Activated T-cell treated with anti-CD3 and anti-CD28 coated beads for 1 hour (primary cell): ENCODE data around the gene MRNIP.
A peak's percentile ranks its signal among the peaks of the same experiment; 100 is the strongest.

Source experiments
- DNase-seq: peaks from one replicate; pipeline ENCODE4 v3.0.0-alpha.2; 2020; ENCODE audit warnings: low read depth

Gene MRNIP, protein sequence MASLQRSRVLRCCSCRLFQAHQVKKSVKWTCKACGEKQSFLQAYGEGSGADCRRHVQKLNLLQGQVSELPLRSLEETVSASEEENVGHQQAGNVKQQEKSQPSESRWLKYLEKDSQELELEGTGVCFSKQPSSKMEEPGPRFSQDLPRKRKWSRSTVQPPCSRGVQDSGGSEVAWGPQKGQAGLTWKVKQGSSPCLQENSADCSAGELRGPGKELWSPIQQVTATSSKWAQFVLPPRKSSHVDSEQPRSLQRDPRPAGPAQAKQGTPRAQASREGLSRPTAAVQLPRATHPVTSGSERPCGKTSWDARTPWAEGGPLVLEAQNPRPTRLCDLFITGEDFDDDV

GRCh38 chr5:179858586-179859427, at the start of gene MRNIP:
TSS of gene MRNIP (minus strand) at chr5:179858817. CDS start at chr5:179858796, 21 bp downstream.
- DNase-seq, result peak; percentile 87

GRCh38 chr5:179907556-179908324, 49.1 kb upstream of the MRNIP start, which contains the start of gene TBC1D9B:
TSS of gene TBC1D9B (minus strand) at chr5:179907897. CDS start at chr5:179907821, 76 bp downstream.
- peak; percentile 51 for DNase-seq

GRCh38 chr5:179906795-179907555, 48.4 kb upstream of the MRNIP start:
- DNase-seq, result no peak

DNA sequence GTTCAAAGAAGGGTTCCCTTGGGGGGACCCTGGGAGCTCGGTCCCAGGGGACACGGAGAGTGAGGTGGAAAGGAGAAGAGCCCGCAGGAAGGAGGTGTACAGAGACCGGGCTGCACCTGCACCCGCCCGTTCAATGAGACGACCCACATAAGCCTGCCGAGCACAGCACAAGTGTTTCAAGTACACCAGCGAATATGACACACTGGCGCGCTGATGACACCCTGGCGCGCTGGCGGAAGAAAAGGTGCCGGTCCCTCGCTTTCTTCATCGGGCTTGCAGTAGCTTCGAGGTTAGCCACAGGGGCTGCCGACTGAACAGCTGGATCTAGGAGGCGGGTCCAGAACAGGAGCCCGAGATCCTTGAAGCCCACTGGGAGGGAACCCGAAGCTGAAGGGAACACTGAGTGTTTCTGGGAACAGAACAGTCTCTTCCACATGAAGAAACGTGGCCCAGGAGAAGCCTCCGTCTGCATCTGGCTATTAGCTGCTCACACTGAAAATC, 47.7 kb upstream of the MRNIP start:
- no peak for DNase-seq

DNA sequence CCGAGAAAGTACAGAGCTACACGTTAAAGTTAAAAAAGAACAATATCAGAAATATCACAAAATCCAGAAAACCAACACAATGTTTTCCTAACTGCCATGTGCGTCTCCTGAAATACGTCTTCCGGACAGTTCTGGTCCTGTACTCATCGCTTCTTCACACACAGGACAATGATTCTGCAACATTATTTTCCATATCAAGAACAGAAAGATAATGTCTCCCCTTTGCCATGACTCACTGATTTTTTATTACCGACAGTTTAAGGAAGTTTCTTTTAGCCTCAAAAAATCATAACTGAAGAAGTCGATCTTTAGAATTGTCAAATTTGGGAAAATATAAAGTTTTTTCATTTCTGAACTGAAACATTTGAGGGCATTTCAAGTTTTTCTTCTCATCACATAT, 46.5 kb upstream of the MRNIP start:
- DNase-seq, result no peak

DNA sequence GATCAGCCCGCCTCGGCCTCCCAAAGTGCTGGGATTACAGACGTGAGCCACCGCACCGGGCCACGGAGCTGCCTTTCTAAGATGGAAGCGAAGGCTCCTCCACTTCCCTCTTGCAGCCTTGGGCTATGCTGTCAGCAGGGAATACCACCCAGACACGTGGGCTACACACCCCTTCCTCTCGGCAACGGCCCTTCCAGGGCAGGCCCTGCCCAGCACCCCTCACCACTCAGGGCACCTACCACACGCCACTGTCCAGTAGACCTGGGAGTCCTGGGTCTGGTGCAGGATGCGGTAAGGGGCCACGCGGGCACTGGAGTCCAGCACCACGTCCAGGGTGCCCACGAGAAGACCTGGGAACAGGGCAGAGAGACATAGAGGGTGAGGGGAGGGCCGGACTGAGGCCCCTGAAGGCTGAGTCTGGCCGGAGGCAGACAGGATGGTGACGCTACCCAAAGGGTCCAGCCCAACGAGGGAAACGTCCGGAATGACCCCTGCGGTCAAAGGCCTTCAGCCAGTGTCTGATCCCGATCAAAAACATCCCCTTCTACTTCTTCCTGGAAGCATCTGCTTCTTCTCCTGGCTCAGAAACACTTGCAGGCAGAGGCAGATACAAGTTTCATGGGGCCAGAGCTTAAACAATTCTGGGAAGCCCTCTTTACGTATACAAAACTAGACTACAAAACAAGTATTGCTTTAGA, 46.0 kb upstream of the MRNIP start:
- no peak for DNase-seq

- no peak for DNase-seq
Observed at GRCh38 chr5:179902763-179903158, 44.1 kb upstream of the MRNIP start.

- DNase-seq, result no peak
Observed at GRCh38 chr5:179901915-179902762, 43.5 kb upstream of the MRNIP start.

- DNase-seq, result no peak
Observed at GRCh38 chr5:179901462-179901861, 42.8 kb upstream of the MRNIP start.

- no peak for DNase-seq
Observed at GRCh38 chr5:179900711-179901110, 42.1 kb upstream of the MRNIP start.

DNA sequence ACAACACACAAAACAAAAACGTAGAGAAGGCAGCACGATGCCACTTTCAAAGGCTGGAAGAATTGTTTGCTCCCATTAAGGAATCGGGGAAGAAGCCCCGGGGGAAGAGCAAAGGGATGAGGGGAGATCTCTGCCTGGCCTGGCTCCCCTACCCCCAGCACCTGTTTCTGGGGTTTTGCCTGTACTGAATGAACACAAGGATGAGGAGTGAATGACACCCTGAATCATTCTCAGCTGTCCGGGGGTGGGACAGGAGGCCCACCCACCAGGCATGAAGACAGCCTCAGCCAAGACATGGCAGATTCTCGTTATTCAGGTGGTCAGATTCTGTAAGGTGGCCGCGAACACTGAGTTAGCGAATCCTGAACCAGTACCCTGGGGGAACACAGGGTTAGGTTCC, 41.6 kb upstream of the MRNIP start:
- no peak for DNase-seq

- DNase-seq, result no peak
Observed at GRCh38 chr5:179895861-179896260, 37.2 kb upstream of the MRNIP start.

DNA sequence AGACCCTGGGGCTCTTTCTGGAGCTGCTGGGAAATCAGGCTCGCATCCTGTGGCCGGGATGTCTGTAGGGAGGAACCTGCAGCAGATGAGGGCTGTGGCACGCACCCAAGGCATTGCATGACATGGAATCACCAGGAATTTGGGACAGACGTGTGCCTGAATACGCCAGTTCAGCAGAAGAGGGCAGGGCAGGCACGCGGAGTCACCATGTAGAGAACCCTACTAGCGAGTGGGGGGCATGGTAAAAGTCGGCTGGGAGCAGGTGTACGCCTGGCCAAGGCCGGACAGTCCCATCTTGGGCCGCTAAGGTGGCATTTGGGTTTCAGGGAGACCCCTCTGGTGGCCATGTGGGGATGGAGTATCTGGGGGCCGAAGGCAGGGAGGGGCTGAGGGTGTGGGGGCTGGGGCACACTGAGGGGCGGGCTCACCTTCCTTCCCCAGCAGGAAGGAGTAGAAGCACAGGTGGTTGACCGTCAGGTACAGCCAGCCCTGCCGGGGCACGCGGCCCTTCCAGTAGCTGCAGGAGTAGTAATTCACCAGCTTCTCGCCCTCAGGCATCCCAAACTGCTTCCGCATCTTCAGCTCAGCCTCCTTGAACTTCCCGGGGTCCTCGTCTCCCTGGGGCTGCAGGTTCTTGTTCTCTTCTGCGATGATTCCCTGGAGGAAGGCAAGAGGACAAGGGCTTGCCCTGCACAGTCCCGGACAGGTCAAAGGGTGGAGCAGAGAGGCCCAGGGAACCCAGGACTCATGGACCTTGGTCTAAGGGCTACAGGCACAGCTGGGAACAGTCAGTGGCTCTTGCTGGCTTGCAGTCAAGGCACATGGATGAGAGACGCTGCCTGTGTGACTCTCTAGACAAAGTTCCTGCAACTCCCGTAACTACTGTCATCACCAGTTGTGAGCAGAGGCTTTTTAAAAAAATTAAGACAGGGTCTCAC, 35.6 kb upstream of the MRNIP start:
- DNase-seq, result no peak

DNA sequence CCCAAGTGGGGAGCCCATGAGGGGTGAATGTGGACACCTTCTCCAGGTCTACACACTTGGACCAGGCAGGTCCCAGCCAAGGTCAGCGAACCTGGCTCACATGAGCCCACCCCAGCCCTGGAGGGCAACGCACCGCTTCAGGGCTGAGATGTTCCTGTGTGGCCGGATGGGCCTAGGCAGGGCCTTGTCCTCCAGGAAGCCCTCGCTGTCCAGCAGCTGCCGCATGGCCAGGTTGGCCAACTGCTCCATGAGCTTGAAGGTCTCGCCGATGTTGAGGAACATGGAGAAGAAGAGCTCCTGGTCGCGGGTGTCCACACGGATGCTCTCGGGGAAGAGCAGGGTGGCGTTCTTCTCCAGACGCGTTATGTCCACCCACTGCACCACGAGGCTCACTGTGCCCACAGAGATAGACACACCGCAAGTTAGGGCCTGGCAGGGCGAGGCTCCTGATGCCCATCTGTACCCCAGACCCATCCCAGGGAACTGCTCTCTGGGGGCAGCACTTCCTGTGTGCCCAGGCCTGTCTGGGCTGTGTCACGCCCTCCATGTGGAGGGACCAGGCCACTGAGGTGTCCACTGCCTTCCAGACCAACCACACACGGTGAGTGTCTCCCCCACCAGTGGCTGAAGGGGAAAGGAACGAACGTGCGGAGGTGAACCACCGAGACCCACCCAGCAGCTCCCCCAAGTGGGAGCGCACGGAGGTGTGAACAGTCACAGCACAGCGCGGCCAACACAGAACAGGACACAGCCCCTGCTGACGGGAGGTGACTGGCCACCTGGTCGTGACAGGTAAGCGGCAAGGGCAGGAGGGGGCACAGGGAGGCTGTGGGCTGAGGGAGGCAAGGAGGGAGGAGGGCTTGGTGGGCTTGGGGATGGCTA, 34.7 kb upstream of the MRNIP start:
- no peak for DNase-seq

- no peak for DNase-seq
Observed at GRCh38 chr5:179892255-179892654, 33.6 kb upstream of the MRNIP start.

DNA sequence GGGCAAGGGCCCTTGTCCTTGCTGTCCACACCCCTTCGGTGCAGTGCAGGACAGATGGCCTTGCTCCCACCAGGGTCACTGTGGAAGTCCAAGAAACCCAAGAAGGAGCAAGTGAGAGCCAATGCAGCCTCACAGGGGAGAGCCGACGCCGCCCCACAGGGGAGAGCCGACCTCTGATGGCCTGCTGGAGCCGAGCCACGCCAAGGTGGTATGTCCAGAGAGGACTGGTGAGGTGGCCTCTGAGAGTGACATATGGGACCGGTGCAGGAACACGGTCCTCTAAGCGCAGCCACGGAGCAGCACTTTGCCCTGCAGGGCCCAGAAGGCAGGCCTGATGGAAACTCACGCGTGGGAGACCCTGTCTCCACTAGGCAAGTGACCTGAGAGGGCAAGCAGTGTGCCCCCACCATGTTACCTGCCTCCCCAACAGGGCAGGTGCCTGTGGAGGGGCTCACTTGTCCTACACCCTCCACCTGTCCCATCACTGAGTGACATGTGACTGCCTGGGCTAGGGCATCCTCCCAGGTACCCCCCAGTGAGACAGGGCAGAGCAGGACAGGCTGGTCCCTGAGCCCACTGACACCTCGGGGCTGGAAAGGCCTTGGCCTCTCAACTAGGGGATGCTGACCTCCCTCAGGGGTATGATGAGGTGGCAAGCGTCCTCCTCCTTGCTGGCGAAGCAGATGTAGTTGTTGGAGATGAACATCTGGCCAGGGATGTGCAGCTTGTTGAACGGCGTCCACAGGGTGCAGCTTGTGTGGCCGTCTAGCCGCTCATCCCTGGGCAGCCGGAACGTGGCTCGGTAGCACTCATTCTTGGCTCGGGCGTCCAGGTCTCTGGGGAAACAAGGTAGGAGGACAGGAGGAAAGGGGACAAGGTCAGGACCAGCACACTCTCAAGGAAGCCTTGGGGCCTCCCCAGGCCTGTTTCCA, 32.4 kb upstream of the MRNIP start:
- no peak for DNase-seq

DNA sequence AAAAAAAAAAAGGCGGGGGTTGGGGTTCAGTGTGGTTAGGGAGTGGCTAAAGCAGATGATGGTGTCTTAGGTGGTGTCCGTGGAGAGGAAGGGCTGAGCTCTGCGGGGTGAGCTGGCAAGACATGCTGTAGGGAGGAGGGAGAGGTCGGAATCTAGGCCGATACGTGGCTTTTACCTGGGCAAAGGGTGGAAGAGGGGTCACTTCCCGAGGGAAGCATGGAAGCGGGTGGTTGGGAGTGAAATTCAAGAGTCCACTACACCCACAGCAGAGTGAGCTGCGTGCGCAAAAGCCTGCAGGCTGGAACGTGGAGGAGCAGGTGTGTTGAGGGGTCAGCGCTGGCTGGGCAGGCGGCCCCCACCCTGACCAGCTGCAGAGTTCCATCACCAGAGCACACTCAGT, 31.3 kb upstream of the MRNIP start:
- no peak for DNase-seq
